Activated CD4-positive, alpha-beta T cell treated with anti-CD3 and anti-CD28 coated beads for 48 hours (primary cell): ENCODE results near the gene GLDN.

ENCODE experiments used
- DNase-seq: peaks from one replicate; pipeline ENCODE4 v3.0.0-alpha.2; 2020

GLDN gene

DNA sequence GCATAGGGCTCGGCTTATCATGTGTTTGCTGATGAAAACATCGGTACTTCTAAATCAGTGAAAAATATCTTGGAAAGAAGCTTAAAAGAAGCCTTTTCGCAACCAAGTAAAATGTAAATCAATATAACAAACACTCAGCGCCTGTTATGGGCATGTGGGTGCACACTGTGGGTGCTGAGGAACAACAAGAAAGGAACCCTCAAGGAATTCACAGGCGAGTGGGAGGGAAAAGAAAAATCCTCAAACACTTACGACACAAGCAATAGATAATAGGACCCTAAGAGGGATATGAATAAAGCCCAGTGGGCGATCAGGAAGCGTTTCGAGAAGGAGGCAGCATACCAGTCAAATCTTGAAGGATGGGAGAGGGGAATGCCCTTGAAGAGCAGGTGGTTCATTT lies 21.9 kb downstream of the GLDN start:
- no peak for DNase-seq

- DNase-seq, result no peak
These were observed 24.0 kb downstream of the GLDN start for GRCh38 chr15:51365417-51365816.

DNA sequence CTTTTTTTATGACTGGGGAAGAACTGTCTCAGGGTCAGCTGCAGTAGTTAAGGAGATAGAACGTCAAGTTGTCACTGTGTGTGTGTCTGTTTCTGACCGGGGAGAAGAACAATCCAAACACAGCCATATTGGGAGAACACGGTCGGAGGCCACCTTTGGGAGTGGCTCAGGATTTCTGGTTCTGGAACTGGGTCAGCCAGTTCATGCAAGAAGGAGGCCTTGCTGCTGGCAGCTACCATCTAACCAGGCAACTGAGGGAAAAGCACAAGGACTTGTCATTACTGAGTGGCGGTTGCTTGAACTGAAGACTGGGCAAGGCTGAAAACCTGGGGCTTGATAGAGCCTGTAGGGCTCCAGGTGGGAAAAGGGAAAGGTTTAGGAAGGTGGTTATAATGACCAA lies 24.6 kb downstream of the GLDN start:
- no peak for DNase-seq

DNA sequence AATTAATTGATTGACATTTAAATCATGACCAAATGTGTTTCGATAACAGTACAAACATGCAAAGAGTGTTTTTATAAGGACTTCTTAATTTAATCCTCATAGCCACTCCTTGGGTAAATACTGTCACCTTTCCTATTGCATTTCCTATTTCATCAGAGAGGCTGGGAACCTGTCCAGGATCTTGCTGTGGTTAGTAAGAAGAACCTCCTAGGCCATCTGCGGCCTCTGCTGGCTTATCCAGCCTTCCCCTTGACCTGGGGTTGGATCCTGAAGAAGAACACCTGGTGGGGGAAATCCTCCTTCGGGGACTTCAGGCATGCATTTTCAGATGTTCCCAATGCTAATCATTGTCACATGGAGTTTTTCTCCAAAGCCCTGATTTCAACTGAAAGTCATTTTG lies 25.5 kb downstream of the GLDN start:
- DNase-seq, result no peak

GRCh38 chr15:51367322-51367976 lies 26.0 kb downstream of the GLDN start:
- DNase-seq, result no peak

DNA sequence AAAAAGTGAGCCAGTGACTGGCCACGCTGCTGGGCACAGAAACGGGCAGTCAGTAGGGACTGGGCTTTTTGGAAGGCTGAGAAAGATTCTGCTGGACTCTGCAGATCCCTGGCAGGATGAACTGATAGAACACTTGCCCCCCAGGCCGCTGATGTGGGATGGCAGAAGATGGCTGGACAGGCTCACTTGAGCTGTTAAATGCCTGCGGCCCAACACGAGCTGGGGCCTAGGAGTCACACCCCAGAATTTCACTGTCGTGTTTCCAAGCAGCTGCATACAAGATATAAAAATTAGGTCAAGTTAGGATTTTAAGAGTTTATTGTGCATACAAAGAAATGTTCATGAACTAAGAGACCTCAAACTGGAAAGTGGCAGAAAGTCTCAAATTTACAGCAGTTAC lies 26.9 kb downstream of the GLDN start:
- DNase-seq, result no peak

DNA sequence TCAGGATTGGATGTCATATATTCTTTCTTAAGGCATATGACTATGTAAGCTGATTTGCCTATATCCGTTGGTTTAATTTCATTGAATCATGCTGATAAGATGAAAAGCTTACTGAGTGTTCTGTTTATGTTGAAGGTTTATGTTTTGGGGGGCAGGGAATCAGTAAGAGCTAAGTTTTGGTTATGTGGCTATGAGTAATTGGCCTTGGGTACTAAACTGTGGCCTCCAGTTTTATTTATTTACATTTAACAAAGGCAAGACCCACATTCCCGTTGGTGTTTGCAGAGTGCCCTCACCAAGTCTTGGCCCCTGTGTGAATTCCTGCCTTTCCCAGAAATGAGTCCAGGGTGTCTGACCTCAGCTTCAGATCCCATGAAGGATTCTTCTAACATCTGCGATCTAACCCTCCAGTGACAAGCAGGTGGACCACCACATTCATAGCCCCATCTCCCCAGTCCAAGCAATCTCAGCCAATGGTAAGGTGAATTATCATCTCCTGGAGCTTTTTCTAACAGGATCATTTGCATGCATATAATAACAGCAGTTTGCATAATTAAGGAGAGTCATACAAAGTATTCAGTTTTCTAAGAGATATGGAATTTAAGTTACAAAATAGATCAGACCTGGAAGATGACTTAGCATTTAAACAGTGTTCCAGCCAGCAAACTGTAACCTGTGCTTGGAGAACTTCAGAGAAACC lies 27.4 kb downstream of the GLDN start:
- no peak for DNase-seq

DNA sequence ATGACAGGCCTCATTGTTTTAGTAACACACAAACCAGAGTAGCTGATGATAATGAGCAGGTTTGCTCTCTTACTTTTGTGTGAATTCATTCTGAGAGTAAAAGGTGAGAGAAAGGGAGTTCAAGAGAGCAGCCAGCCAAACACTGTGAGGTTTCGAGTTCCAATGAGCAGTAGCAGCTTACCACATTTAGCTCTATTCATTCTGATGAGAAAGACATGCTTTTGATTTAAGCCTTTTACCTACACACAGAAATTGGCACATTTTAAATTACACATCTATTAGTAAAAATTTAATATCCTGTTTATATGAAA lies 28.0 kb downstream of the GLDN start:
- DNase-seq, result no peak

DNA sequence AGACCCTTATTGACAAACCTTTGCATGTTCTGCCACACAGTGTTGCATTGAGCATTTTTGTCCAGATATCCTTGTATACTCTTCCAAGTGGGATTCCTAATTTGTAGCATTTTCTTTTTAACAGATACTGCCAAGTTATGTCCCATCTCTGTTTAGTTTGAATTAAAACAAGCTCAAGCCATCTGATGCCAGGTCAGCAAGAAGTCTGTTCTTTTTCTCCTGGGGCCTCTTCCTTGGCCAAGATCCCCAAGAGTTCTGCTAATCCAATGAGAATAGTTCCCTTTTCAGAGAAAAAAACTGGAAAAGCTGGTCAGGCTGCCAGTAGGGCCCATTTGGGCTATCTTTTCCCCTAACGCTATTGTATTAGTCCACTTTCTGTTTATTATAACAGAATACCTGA lies 29.8 kb downstream of the GLDN start:
- no peak for DNase-seq

DNA sequence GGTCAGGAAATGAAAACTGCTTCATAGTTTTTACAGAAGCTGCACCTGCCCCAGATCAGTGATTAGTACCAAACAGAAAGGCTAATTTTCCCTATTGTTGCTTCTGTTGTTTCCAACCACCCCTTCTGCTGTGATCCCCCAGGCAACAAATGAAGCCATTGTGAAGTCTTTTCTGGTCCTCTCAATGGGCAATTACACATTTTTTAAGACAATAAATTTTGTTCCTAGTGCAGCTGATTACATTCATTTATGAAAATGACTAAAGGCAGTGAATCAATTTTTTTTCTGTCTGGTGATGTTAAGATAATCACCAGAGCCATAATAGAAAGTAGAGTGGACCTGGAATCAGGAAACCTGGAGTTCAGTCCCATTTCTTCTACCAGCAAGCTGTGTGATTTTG lies 32.7 kb downstream of the GLDN start:
- no peak for DNase-seq

- DNase-seq, result no peak
These were observed 34.6 kb downstream of the GLDN start for GRCh38 chr15:51375966-51376640.

GRCh38 chr15:51377038-51377786 lies 35.8 kb downstream of the GLDN start:
- DNase-seq, result no peak

- DNase-seq, result no peak
These were observed 37.0 kb downstream of the GLDN start for GRCh38 chr15:51378406-51378805.

GRCh38 chr15:51379390-51379789 lies 37.9 kb downstream of the GLDN start:
- no peak for DNase-seq

DNA sequence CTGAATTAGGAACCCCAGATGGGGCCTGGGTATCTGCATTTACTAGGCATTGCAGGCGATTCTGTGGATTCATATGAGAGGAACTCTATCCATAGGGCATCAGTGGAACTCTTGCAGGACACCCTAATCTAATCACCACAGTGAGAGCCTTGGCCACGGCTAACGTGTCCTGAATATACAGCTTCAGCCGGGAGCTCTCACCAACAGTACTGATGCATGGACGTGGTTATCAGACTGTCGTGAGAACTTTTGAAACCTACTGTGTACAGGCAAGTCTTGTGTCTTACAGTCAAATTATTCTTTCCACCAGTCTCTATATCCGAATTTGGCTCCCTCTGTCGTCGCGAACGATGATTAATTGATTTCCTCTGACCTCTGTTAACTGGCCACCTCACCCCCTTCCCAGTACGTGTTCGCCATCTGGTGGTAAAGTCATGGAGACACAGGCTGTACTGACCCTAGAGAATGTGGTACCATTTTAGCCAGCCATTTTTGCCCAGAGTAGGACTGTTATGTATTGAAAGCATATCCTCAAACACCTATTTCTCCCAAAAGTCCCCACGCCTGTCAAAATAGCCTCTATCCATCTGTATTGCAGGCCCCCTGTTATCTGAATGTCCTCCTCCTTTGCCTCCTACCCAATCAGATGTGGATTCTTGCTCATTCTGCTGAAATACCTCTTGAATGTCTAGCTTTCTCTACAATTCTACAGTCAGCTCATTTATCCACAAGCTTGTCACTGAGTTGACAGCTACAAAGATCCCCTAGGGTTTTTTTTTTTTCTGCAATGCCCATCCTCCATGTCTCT lies 39.7 kb downstream of the GLDN start:
- DNase-seq, result peak; percentile 43

DNA sequence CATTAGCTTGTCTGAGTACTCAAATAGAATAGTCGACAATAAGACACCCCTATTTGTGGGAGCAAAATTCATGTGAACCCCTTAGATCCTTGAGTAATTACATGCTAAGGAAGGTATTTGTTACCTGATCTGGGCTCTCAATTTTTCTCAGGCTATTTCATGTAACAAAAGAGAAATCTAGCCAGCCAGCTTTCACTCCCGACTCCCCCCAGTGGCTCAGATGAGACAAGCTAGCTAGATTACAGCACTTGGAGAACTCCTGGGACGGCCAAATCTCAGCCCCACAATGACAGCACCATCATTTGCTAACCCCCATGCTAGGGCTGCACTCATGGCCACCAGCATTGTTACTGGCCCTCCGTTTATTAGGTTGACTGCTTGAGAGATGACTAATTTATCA lies 41.3 kb downstream of the GLDN start:
- DNase-seq, result peak; percentile 28

DNA sequence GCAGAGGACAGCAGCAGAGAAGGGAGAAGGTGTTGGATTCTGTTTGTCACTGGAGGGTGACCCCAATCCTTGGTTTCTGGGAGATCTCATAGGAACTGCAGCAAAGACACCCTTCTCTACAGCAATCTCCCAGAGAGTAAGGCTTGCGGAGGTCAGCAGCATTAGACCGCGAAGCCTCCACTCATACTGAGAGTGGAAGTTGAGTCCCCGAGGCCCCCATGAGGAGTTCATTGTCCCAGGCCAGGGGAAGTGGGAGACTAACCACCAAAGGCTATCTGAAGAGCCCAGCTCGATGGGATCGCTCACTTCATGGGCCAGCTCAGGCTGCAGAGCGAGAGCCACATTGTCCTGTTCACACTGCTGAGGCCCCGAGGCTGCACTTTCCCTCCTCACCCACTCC lies 44.6 kb downstream of the GLDN start:
- DNase-seq, result no peak

- DNase-seq, result no peak
These were observed 45.0 kb downstream of the GLDN start for GRCh38 chr15:51386486-51386885.

GRCh38 chr15:51386960-51387698 lies 45.7 kb downstream of the GLDN start:
- no peak for DNase-seq

GRCh38 chr15:51387699-51388041 lies 46.2 kb downstream of the GLDN start:
- no peak for DNase-seq

GRCh38 chr15:51388726-51389125 lies 47.3 kb downstream of the GLDN start:
- DNase-seq, result no peak

- no peak for DNase-seq
These were observed 48.9 kb downstream of the GLDN start for GRCh38 chr15:51390241-51390965.
